HCT116 (cell line): ENCODE data around the gene RPS29. TPM values are rescaled to one million over a fixed set of nuclear protein-coding genes. Genes with fewer than 3 reads are reported as not detected.

Experiments used
- ATAC-seq: fragments of 200-7000 bp; cut with Tn5 transposase; 2 replicates; pipeline ENCODE4 v1.9.1; 2020; ENCODE audit warnings: mild to moderate bottlenecking, moderate library complexity
- BruUV-seq: library from RNA; stranded (reverse); fragments of 400-500 nt; replicated peaks from 2 replicates; lab custom pipeline; 2021; lab: Mats Ljungman, UMichigan
- CTCF ChIA-PET: fragments of 300-600 bp; sonication (Branson Sonifier 250); formaldehyde crosslinking; loops from one replicate; lab custom pipeline; 2021; ENCODE audit warnings: antibody characterized with exemption; lab: Charles Lee
- POLR2A ChIA-PET: fragments of 300-600, 350-600 bp; sonication (Branson Sonifier 250); formaldehyde crosslinking; loops from one replicate; lab custom pipeline; 2021; ENCODE audit warnings: antibody characterized with exemption; lab: Charles Lee
- RAD21 ChIA-PET, 2 experiments: fragments of 300-600 bp; sonication (Branson Sonifier 250); formaldehyde crosslinking; loops; one replicate each; lab custom pipeline; 2023; ENCODE audit warnings: low total read pairs in 2 of 2; ENCODE audit not compliant: uncharacterized antibody in 2 of 2, unreplicated experiment in 2 of 2, low non-redundant PET in 1 of 2; lab: Charles Lee
- DNase-seq: peaks from one replicate; pipeline ENCODE4 v3.0.0-alpha.2; 2010; ENCODE audit warnings: low read depth, low spot score
- H2AFZ ChIP-seq: fragments of 200-600 bp; shearing (Covaris generic), sonication (generic); 2 replicates; pipeline ENCODE4 v1.6.1; 2017; ENCODE audit warnings: low read depth, mixed run types, mixed read lengths, antibody characterized with exemption, low read length; ENCODE audit not compliant: poor library complexity, severe bottlenecking
- H3K27ac ChIP-seq: 2 replicates; pipeline ENCODE4 v1.5.1; 2012; ENCODE audit warnings: low read depth, low read length
- H3K27me3 ChIP-seq: fragments of 200-600 bp; sonication (generic); 2 replicates; pipeline ENCODE4 v1.6.1; 2016; ENCODE audit warnings: mixed run types, low read length, mixed read lengths; ENCODE audit not compliant: insufficient read depth
- H3K36me3 ChIP-seq, 2 experiments: fragments of 200-500 bp in 1 of 2; fragments of 200-600 bp in 1 of 2; sonication (Bioruptor generic) in 1 of 2; sonication (generic) in 1 of 2; 2 replicates each; pipeline versions ENCODE4 v1.5.1 to v1.6.1; 2014 to 2016; ENCODE audit warnings: low read length in 2 of 2, inconsistent platforms in 1 of 2, mixed read lengths in 1 of 2, mixed run types in 1 of 2; ENCODE audit not compliant: insufficient read depth in 2 of 2, control insufficient read depth in 1 of 2
- H3K4me1 ChIP-seq, 2 experiments: fragments of 200-600 bp in 1 of 2; sonication (generic) in 1 of 2; 2 replicates each; pipeline versions ENCODE4 v1.5.1 to v1.6.1; 2012 to 2017; ENCODE audit warnings: low read length in 2 of 2, inconsistent platforms in 1 of 2, mild to moderate bottlenecking in 1 of 2, mixed read lengths in 1 of 2, mixed run types in 1 of 2, moderate library complexity in 1 of 2; ENCODE audit not compliant: insufficient read depth in 2 of 2, control insufficient read depth in 1 of 2
- H3K4me2 ChIP-seq: fragments of 200-600 bp; sonication (generic); 2 replicates; pipeline ENCODE4 v1.6.1; 2017; ENCODE audit warnings: mixed run types, low read length, mixed read lengths
- H3K4me3 ChIP-seq, 2 experiments: fragments of 200-600 bp in 1 of 2; sonication (generic) in 1 of 2; replicated peaks in 1 of 2; 2 replicates each; pipeline ENCODE4 v1.5.1; 2011 to 2016; ENCODE audit warnings: low read length in 2 of 2, control low read depth in 1 of 2, low read depth in 1 of 2, mild to moderate bottlenecking in 1 of 2, mixed read lengths in 1 of 2, mixed run types in 1 of 2
- H3K79me2 ChIP-seq: fragments of 200-600 bp; sonication (generic); 2 replicates; pipeline ENCODE4 v1.6.1; 2017; ENCODE audit warnings: mild to moderate bottlenecking, mixed run types, low read length, moderate library complexity, mixed read lengths; ENCODE audit not compliant: insufficient read depth
- H3K9ac ChIP-seq: fragments of 200-600 bp; sonication (generic); 2 replicates; pipeline ENCODE4 v1.6.1; 2016; ENCODE audit warnings: low read length, mixed read lengths
- H3K9me2 ChIP-seq: fragments of 200-600 bp; sonication (generic), shearing (Covaris generic); 2 replicates; pipeline ENCODE4 v1.6.1; 2017; ENCODE audit warnings: mixed run types, mild to moderate bottlenecking, moderate library complexity; ENCODE audit not compliant: insufficient read depth
- H3K9me3 ChIP-seq, 2 experiments: fragments of 200-500 bp in 1 of 2; fragments of 200-600 bp in 1 of 2; sonication (Bioruptor generic) in 1 of 2; sonication (generic) in 1 of 2; 2 replicates each; pipeline ENCODE4 v1.6.1; 2014 to 2017; ENCODE audit warnings: low read length in 2 of 2, mixed read lengths in 2 of 2, inconsistent platforms in 1 of 2, low read depth in 1 of 2, mild to moderate bottlenecking in 1 of 2, mixed run types in 1 of 2, moderate library complexity in 1 of 2; ENCODE audit not compliant: control insufficient read depth in 1 of 2, insufficient read depth in 1 of 2
- H4K20me1 ChIP-seq: fragments of 200-600 bp; sonication (generic), shearing (Covaris generic); 2 replicates; pipeline ENCODE4 v1.6.1; 2017; ENCODE audit warnings: mixed run types, mild to moderate bottlenecking, moderate library complexity; ENCODE audit not compliant: insufficient read depth
- CEBPB ChIP-seq: IDR thresholded peaks from 2 replicates; pipeline ENCODE4 v1.6.1; 2012; ENCODE audit warnings: low read depth
- ELF1 ChIP-seq: IDR thresholded peaks from 2 replicates; pipeline ENCODE4 v1.6.1; 2012; ENCODE audit warnings: low read depth, borderline replicate concordance
- EZH2 ChIP-seq: fragments of 200-600 bp; sonication (generic); IDR thresholded peaks from 2 replicates; pipeline ENCODE4 v1.6.1; 2017; ENCODE audit warnings: antibody characterized with exemption, mixed run types
- EZH2phosphoT487 ChIP-seq: fragments of 200-600 bp; IDR thresholded peaks from 2 replicates; pipeline ENCODE4 v1.6.1; 2018; ENCODE audit warnings: antibody characterized with exemption, borderline replicate concordance
- FOSL1 ChIP-seq: IDR thresholded peaks from 2 replicates; pipeline ENCODE4 v1.6.1; 2012; ENCODE audit warnings: low read depth
- JUND ChIP-seq: IDR thresholded peaks from 2 replicates; pipeline ENCODE4 v1.6.1; 2012
- POLR2A ChIP-seq: IDR thresholded peaks from 2 replicates; pipeline ENCODE4 v1.7.0; 2011; ENCODE audit warnings: borderline replicate concordance; ENCODE audit not compliant: insufficient read depth, insufficient read length; ENCODE audit errors: extremely low read depth
- POLR2AphosphoS5 ChIP-seq: IDR thresholded peaks from 2 replicates; pipeline ENCODE4 v1.6.1; 2011; ENCODE audit warnings: mild to moderate bottlenecking, low read depth, low read length, moderate library complexity
- RAD21 ChIP-seq: IDR thresholded peaks from 2 replicates; pipeline ENCODE4 v1.6.1; 2012; ENCODE audit warnings: low read depth, mild to moderate bottlenecking
- SRF ChIP-seq: IDR thresholded peaks from 2 replicates; pipeline ENCODE4 v1.6.1; 2012; ENCODE audit warnings: low read depth
- YY1 ChIP-seq: IDR thresholded peaks from 2 replicates; pipeline ENCODE4 v1.6.1; 2011; ENCODE audit warnings: low read length, low read depth, moderate library complexity, mild to moderate bottlenecking; ENCODE audit not compliant: insufficient replicate concordance; ENCODE audit errors: extremely low read depth
- ZFX ChIP-seq: fragments of 450-650 bp; IDR thresholded peaks from 2 replicates; pipeline ENCODE4 v1.6.1; 2017
- intact Hi-C: fragments of 100-400 bp; cut with micrococcal nuclease; formaldehyde crosslinking; loops from 2 replicates; pipeline ENCODE4 v1.10.0; 2022
- total RNA-seq: library from RNA; stranded (reverse); gene quantifications from one replicate; pipeline ENCODE4 v1.2.1, GENCODE V29; 2021; ENCODE audit not compliant: unreplicated experiment
- TF ChIP-seq, protein P1 (sequence below): IDR thresholded peaks from 2 replicates; pipeline ENCODE4 v1.6.1; 2012

The RPS29 gene
- total RNA-seq, 1 experiment from 2014 or later, result 1,825 TPM

DNA sequence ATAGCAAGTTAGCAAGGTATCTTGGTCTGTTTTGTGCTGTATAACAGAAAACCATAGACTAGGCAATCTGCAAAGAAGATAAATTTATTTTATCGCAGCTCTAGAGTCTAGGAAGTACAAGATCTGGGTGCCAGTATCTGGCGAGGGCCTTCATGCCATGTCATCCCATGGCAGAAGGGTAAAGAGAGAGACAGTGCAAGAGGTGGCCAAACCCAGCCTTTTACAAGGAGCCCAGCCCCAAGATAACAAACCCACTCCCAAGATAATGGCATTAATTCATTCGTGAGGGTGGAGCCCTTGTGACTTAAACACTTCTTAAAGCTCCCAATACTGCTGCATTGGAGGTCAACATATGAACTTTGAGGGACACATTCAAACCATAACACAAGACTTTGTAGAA, 16.9 kb downstream of the RPS29 start:
- Histone ChIP-seq H3K36me3 (peaks cover 7 to 12% of the 10 kb centered on the region in 2 experiments; a peak in 2 of 4 replicates), H3K27me3 (no peaks in the 10 kb centered on the region), H3K27ac (no peak overlapping the region), H4K20me1 (no peaks in the 10 kb centered on the region), H3K9me2 (no peaks in the 10 kb centered on the region), H3K79me2 (no peaks in the 10 kb centered on the region), H3K4me1 (no peaks in the 10 kb centered on the region), H2AFZ (no peak overlapping the region), H3K9me3 (no peaks in the 10 kb centered on the region), H3K4me2 (no peak overlapping the region), H3K4me3 (no peak overlapping the region), H3K9ac (no peak overlapping the region)
- ChIA-PET CTCF (no interaction called here), POLR2A (no interaction called here), RAD21 (no interaction called here)
- no peak for DNase-seq
- intact Hi-C loops, result no loop called here
- TF ChIP-seq RAD21 (no peak), YY1 (no peak), ZFX (no peak), EZH2phosphoT487 (no peak), FOSL1 (no peak), POLR2A (no peak), CEBPB (no peak), POLR2AphosphoS5 (no peak), JUND (no peak), EZH2 (no peak)
- TF ChIP-seq, protein P1, sequence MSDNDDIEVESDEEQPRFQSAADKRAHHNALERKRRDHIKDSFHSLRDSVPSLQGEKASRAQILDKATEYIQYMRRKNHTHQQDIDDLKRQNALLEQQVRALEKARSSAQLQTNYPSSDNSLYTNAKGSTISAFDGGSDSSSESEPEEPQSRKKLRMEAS, result no peak
- no peak for ATAC-seq
- BruUV-seq, result no TSS peak

DNA sequence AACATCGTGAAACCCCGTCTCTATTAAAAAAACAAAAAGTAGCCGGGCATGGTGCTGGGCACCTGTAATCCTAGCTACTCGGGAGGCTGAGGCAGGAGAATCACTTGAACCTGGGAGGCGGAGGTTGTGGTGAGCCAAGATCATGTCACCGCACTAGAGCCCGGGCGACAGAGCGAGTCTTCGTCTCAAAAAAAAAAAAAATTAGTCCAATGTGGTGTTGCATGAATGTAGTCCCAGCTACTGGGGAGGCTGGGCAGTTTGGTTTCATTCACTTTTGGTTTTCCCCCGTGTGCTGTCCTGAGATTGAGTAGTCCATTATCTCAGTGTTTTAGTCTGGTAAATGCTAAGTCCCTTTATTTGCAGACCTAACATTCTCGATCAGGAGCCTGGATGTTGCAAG, 19.5 kb downstream of the RPS29 start:
- ChIA-PET POLR2A (no interaction called here), RAD21 (no interaction called here), CTCF (no interaction called here)
- Histone ChIP-seq H3K4me3 (no peak overlapping the region), H3K9me3 (no peaks in the 10 kb centered on the region), H3K27me3 (no peaks in the 10 kb centered on the region), H2AFZ (no peak overlapping the region), H3K79me2 (no peaks in the 10 kb centered on the region), H3K9ac (no peak overlapping the region), H3K4me1 (no peaks in the 10 kb centered on the region), H3K9me2 (no peaks in the 10 kb centered on the region), H3K4me2 (no peak overlapping the region), H3K27ac (no peak overlapping the region), H4K20me1 (no peaks in the 10 kb centered on the region), H3K36me3 (no peaks in the 10 kb centered on the region; a peak in 2 of 4 replicates)
- TF ChIP-seq, protein P1, result no peak
- TF ChIP-seq EZH2phosphoT487 (no peak), JUND (no peak), ZFX (no peak), ELF1 (no peak), CEBPB (no peak), SRF (no peak), FOSL1 (no peak)
- BruUV-seq, result no TSS peak
- ATAC-seq (no peak), DNase-seq (no peak)
- intact Hi-C loops, result no loop called here
